T-helper 17 cell (primary cell): ENCODE data around the gene GH2. TPM values are rescaled to one million over a fixed set of nuclear protein-coding genes. Genes with fewer than 3 reads are reported as not detected.
A peak's percentile ranks its signal among the peaks of the same experiment; 100 is the strongest.
"Not testable (repeated sequence)": the region's sequence is repeated elsewhere in the genome, so short reads cannot be mapped to it uniquely, and the experiment has no call there.

Experiments used
- ATAC-seq: fragments of 150-1000 bp; cut with Tn5 transposase; 2 replicates; pipeline ENCODE4 v1.10.0; 2021; ENCODE audit warnings: mild to moderate bottlenecking, moderate library complexity
- DNase-seq, 3 donors: peaks; one replicate each; pipeline versions ENCODE4 v3.0.0 to v3.0.0-alpha.2; 2020 to 2021
- H3K9me3 ChIP-seq: one replicate; pipeline ENCODE4 v1.7.0; 2013; ENCODE audit warnings: low read length, mild to moderate bottlenecking; ENCODE audit not compliant: control insufficient read depth, poor library complexity, severe bottlenecking
- H3K27ac Mint-ChIP-seq: one replicate; pipeline ENCODE4 v1.8.0; 2022; ENCODE audit warnings: mild to moderate bottlenecking, moderate library complexity, mixed read lengths
- H3K27me3 Mint-ChIP-seq: one replicate; pipeline ENCODE4 v1.8.0; 2022; ENCODE audit warnings: mixed read lengths
- H3K36me3 Mint-ChIP-seq: one replicate; pipeline ENCODE4 v1.8.0; 2022; ENCODE audit warnings: low read depth, mixed read lengths
- H3K4me1 Mint-ChIP-seq: one replicate; pipeline ENCODE4 v1.8.0; 2022; ENCODE audit warnings: mild to moderate bottlenecking, mixed read lengths
- H3K4me3 Mint-ChIP-seq: one replicate; pipeline ENCODE4 v1.8.0; 2022; ENCODE audit warnings: mild to moderate bottlenecking, moderate library complexity, mixed read lengths
- total RNA-seq, 4 donors: library from RNA in 2 of 4; stranded (reverse) in 2 of 4; gene quantifications; one replicate each; pipeline ENCODE4 v1.2.3 and lab custom pipeline; 2022 to 2026

Gene GH2
- total RNA-seq, 2 donors from 2014 or later, result not detected

GRCh38 chr17:63918789-63919305 is 37.1 kb upstream of the GH2 start, which contains the start of gene GH1:
Gene GH1, minus strand, starts transcription at chr17:63918839. Its CDS starts 63 bp downstream, at chr17:63918776.
- H3K9me3 ChIP-seq, ATAC-seq, DNase-seq, H3K27me3 Mint-ChIP-seq, H3K36me3 Mint-ChIP-seq: not testable (repeated sequence)
- peak within 1 kb of the TSS; percentile 72 for H3K4me3 Mint-ChIP-seq
- peak within 1 kb of the TSS; percentile 92 for H3K27ac Mint-ChIP-seq
- peaks cover 12% of the 10 kb centered on the region for H3K4me1 Mint-ChIP-seq

DNA sequence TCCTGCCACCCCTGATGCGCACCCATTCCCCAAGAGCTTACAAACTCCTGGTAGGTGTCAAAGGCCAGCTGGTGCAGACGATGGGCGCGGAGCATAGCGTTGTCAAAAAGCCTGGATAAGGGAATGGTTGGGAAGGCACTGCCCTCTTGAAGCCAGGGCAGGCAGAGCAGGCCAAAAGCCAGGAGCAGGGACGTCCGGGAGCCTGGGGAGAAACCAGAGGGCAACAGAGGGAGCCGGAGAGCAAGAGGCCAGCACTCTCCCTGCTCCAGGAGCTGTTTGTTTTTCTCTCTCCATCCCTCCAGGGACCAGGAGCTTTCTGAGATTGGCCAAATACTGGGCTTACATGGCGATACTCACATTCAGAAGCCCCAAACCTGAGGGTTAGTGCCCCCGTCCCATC is 36.6 kb upstream of the GH2 start:
- no peak overlapping the region for H3K4me3 Mint-ChIP-seq
- no peak overlapping the region for H3K27ac Mint-ChIP-seq
- H3K36me3 Mint-ChIP-seq, result peaks cover 3% of the 10 kb centered on the region
- no peak for ATAC-seq
- H3K27me3 Mint-ChIP-seq, result peaks cover 4% of the 10 kb centered on the region
- no peaks in the 10 kb centered on the region for H3K9me3 ChIP-seq
- peaks cover 12% of the 10 kb centered on the region for H3K4me1 Mint-ChIP-seq
- DNase-seq, result no peak

DNA sequence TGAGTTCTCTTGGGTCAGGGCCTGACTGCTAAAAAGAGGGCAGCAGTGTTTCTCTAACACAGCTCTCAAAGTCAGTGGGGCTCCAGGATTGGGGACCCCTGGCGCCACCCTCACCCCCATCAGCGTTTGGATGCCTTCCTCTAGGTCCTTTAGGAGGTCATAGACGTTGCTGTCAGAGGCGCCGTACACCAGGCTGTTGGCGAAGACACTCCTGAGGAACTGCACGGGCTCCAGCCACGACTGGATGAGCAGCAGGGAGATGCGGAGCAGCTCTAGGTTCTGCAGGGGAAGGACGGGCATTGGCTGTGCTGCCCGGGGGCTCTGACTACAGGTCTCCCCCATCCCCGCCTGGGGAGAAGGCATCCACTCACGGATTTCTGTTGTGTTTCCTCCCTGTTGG is 35.9 kb upstream of the GH2 start:
- H3K36me3 Mint-ChIP-seq, result peaks cover 3% of the 10 kb centered on the region
- no peak overlapping the region for H3K4me3 Mint-ChIP-seq
- ATAC-seq (no peak), DNase-seq (no peak)
- no peak overlapping the region for H3K27ac Mint-ChIP-seq
- H3K4me1 Mint-ChIP-seq, result peaks cover 12% of the 10 kb centered on the region
- H3K27me3 Mint-ChIP-seq, result peaks cover 4% of the 10 kb centered on the region
- H3K9me3 ChIP-seq, result no peaks in the 10 kb centered on the region

DNA sequence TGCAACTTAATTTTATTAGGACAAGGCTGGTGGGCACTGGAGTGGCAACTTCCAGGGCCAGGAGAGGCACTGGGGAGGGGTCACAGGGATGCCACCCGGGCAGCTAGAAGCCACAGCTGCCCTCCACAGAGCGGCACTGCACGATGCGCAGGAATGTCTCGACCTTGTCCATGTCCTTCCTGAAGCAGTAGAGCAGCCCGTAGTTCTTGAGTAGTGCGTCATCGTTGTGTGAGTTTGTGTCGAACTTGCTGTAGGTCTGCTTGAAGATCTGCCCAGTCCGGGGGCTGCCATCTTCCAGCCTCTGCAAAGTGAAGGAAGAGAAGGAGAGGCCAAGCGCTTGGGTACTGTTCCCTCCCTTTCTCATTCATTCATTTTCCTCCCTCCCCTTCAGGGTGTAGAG is 35.5 kb upstream of the GH2 start:
- H3K27ac Mint-ChIP-seq, H3K27me3 Mint-ChIP-seq, H3K9me3 ChIP-seq, ATAC-seq, DNase-seq, H3K36me3 Mint-ChIP-seq, H3K4me3 Mint-ChIP-seq: not testable (repeated sequence)
- H3K4me1 Mint-ChIP-seq, result peaks cover 10% of the 10 kb centered on the region

GRCh38 chr17:63916566-63917185 is 34.9 kb upstream of the GH2 start:
- no peak for ATAC-seq
- Mint-ChIP-seq H3K4me1 (peaks cover 10% of the 10 kb centered on the region), H3K27me3 (peaks cover 4% of the 10 kb centered on the region), H3K36me3 (peaks cover 3% of the 10 kb centered on the region), H3K4me3 (no peak overlapping the region), H3K27ac (no peak overlapping the region)
- no peaks in the 10 kb centered on the region for H3K9me3 ChIP-seq
- DNase-seq, result no peak

DNA sequence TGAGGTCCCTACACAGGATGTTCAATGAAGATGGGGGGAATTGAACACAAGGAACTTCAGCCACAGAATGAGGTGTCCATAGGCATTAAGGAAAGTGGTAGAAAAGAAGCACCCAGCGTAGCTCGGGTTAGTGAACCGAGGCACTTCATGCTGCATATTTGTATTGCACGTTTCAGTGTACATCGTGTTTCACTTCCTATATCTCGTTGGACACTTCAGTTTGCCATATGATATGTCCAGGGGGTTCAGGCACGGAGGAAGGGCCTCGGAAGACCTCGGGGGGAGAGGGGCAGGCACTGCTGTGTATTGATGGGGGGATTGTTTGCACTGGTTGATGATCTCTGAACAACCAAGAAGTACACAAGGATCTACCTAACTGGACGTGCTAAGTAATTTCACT is 34.0 kb upstream of the GH2 start:
- not testable (repeated sequence) for H3K4me3 Mint-ChIP-seq, H3K27me3 Mint-ChIP-seq, DNase-seq, H3K9me3 ChIP-seq, H3K27ac Mint-ChIP-seq, H3K36me3 Mint-ChIP-seq, ATAC-seq
- peaks cover 12% of the 10 kb centered on the region for H3K4me1 Mint-ChIP-seq

DNA sequence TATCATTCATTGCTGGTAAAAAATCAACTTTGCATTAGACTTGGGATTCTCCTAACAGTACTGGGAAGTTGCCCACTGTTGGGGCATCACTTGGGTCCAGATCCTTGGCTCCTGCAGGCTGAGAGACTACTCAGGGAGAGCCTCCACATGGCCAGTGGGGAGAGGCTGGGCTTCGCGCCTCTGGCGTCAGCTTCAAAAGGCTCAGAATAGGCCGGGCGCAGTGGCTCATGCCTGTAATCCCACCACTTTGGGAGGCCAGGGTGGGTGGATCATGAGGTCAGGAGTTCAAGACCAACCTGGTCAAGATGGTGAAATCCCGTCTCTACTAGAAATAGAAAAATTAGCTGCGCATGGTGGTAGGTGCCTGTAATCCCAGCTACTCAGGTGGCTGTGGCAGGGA is 32.7 kb upstream of the GH2 start:
- ATAC-seq (no peak), DNase-seq (no peak)
- peaks cover 3% of the 10 kb centered on the region for H3K36me3 Mint-ChIP-seq
- peaks cover 7% of the 10 kb centered on the region for H3K4me1 Mint-ChIP-seq
- peaks cover 12% of the 10 kb centered on the region for H3K27me3 Mint-ChIP-seq
- no peak overlapping the region for H3K4me3 Mint-ChIP-seq
- no peak overlapping the region for H3K27ac Mint-ChIP-seq
- H3K9me3 ChIP-seq, result no peaks in the 10 kb centered on the region

DNA sequence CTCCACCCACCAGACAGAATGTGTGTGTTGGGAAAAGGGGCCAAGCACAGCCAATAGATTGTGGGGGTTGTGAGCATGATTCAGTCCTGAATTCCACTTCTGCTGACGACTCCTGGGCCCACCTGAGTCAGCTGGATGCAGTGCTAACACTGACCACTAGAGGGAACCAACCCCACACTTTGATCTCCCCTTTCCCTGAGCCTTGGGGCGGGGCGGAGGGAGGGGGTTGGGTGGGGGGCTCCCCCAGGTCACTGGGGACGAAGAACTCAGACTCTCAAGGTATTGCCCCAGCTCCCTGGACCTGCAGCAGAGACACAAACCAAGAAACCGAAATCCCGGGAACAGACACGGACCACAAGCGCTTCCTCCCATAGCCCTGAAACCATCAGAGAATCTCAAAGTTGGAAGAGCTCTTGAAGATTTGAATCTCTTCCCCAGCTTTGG is 29.9 kb upstream of the GH2 start:
- no peak overlapping the region for H3K27ac Mint-ChIP-seq
- no peaks in the 10 kb centered on the region for H3K9me3 ChIP-seq
- H3K4me3 Mint-ChIP-seq, result no peak overlapping the region
- ATAC-seq, result peak; percentile 84
- peaks cover 15% of the 10 kb centered on the region for H3K27me3 Mint-ChIP-seq
- DNase-seq, result peak; percentile 36 to 56 (median 39)
- H3K36me3 Mint-ChIP-seq, result no peaks in the 10 kb centered on the region
- peaks cover 2% of the 10 kb centered on the region for H3K4me1 Mint-ChIP-seq

- Mint-ChIP-seq H3K27me3 (peaks cover 15% of the 10 kb centered on the region), H3K4me1 (peaks cover 2% of the 10 kb centered on the region), H3K36me3 (no peaks in the 10 kb centered on the region), H3K27ac (no peak within 1 kb of the TSS), H3K4me3 (no peak within 1 kb of the TSS)
- DNase-seq (no peak), ATAC-seq (no peak)
- H3K9me3 ChIP-seq, result no peaks in the 10 kb centered on the region
These were observed 29.4 kb upstream of the GH2 start, which contains the start of gene CSHL1 for GRCh38 chr17:63911041-63911635. Gene CSHL1, minus strand, starts transcription at chr17:63911258. Its CDS starts 62 bp downstream, at chr17:63911196.

- no peaks in the 10 kb centered on the region for H3K36me3 Mint-ChIP-seq
- no peak overlapping the region for H3K27ac Mint-ChIP-seq
- H3K4me1 Mint-ChIP-seq, result peaks cover 2% of the 10 kb centered on the region
- ATAC-seq (no peak), DNase-seq (no peak)
- H3K4me3 Mint-ChIP-seq, result no peak overlapping the region
- peaks cover 15% of the 10 kb centered on the region for H3K27me3 Mint-ChIP-seq
- H3K9me3 ChIP-seq, result no peaks in the 10 kb centered on the region
These were observed 28.4 kb upstream of the GH2 start for GRCh38 chr17:63910096-63910495.

- H3K36me3 Mint-ChIP-seq, H3K27ac Mint-ChIP-seq, ATAC-seq, H3K9me3 ChIP-seq, H3K4me1 Mint-ChIP-seq, H3K4me3 Mint-ChIP-seq, DNase-seq: not testable (repeated sequence)
- peaks cover 15% of the 10 kb centered on the region for H3K27me3 Mint-ChIP-seq
These were observed 27.8 kb upstream of the GH2 start for GRCh38 chr17:63909586-63909985.

- H3K4me1 Mint-ChIP-seq, DNase-seq, H3K36me3 Mint-ChIP-seq, H3K27ac Mint-ChIP-seq, H3K9me3 ChIP-seq, ATAC-seq, H3K4me3 Mint-ChIP-seq: not testable (repeated sequence)
- H3K27me3 Mint-ChIP-seq, result peaks cover 20% of the 10 kb centered on the region
These were observed 25.5 kb upstream of the GH2 start for GRCh38 chr17:63907161-63907778.

DNA sequence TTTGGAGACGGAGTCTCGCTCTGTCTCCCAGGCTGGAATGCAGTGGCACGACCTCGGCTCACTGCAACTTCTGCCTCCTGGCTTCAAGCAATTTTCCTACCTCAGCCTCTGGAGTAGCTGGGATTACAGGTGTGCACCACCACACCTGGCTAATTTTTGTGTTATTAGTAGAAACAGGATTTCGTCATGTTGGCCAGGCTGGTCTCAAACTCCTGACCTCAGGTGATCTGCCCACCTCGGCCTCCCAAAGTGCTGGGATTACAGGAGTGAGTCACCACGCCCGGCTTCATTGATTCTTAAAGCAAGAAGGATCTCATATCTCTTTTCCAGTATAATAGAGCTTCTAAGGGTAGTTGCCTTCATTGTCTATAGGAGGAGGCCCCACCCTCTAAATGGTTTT is 23.1 kb upstream of the GH2 start:
- peaks cover 26% of the 10 kb centered on the region for H3K27me3 Mint-ChIP-seq
- ATAC-seq, H3K9me3 ChIP-seq, H3K4me3 Mint-ChIP-seq, DNase-seq, H3K27ac Mint-ChIP-seq, H3K36me3 Mint-ChIP-seq, H3K4me1 Mint-ChIP-seq: not testable (repeated sequence)
